Stomach (tissue), 4 donors: ENCODE results near the gene SUSD6.

Experiments used
- EP300 ChIP-seq: sonication (generic); formaldehyde crosslinking; IDR thresholded peaks from one replicate; pipeline ENCODE4 v1.6.1; 2017; ENCODE audit warnings: antibody characterized with exemption
- POLR2A ChIP-seq, 4 donors: fragments of 450-650 bp; IDR thresholded peaks; one replicate each; pipeline ENCODE4 v1.6.1; 2016; ENCODE audit warnings: antibody characterized with exemption in 4 of 4, control low read depth in 2 of 4, mild to moderate bottlenecking in 1 of 4, moderate library complexity in 1 of 4
- TF ChIP-seq, protein P1 (sequence below), 7 experiments: fragments of 450-650 bp in 4 of 7; fragments of 200-600 bp in 3 of 7; sonication (generic) in 3 of 7; IDR thresholded peaks; one replicate each; pipeline ENCODE4 v1.5.1; 2016 to 2019; ENCODE audit warnings: antibody characterized with exemption in 7 of 7, control low read depth in 2 of 7, mild to moderate bottlenecking in 1 of 7

DNA sequence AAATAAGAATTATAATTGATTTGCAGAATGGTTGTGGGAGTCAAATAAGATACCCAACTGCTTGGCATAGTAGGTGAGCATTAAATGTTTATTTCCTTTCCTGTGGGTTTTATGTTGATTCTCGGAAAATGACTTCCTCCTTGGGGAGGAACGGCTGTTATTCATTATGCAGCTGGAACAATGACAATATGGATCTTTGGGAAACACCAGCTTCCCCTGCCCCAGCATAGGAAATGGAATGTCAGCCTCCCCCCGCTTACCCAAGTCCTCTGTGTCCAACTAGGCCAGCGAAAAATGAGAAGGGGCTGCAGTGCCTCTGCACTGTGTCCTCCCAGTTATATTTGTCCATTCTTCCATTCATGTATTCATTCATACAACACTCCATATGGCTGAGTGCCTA lies 25.0 kb upstream of the SUSD6 start:
- TF ChIP-seq, protein P1, sequence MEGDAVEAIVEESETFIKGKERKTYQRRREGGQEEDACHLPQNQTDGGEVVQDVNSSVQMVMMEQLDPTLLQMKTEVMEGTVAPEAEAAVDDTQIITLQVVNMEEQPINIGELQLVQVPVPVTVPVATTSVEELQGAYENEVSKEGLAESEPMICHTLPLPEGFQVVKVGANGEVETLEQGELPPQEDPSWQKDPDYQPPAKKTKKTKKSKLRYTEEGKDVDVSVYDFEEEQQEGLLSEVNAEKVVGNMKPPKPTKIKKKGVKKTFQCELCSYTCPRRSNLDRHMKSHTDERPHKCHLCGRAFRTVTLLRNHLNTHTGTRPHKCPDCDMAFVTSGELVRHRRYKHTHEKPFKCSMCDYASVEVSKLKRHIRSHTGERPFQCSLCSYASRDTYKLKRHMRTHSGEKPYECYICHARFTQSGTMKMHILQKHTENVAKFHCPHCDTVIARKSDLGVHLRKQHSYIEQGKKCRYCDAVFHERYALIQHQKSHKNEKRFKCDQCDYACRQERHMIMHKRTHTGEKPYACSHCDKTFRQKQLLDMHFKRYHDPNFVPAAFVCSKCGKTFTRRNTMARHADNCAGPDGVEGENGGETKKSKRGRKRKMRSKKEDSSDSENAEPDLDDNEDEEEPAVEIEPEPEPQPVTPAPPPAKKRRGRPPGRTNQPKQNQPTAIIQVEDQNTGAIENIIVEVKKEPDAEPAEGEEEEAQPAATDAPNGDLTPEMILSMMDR (IDR thresholded peaks at IDR 0.05): no peak
- TF ChIP-seq EP300 (no peak), POLR2A (IDR thresholded peaks at IDR 0.05) (no peak)
